DMS53 treated with DMSO at 0.1 percent for 48 hours (cell line): Measurements from ENCODE around the gene CHMP3.
"Not testable (repeated sequence)": the region's sequence is repeated elsewhere in the genome, so short reads cannot be mapped to it uniquely, and the experiment has no call there.

Experiments used
- DNase-seq: peaks from one replicate; lab custom pipeline; 2025; ENCODE audit not compliant: unreplicated experiment; lab: John Stamatoyannopoulos, UW

Gene CHMP3

GRCh38 chr2:86549963-86550725, 13.1 kb downstream of the CHMP3 start:
- not testable (repeated sequence) for DNase-seq

- DNase-seq: not testable (repeated sequence)
These were observed 13.8 kb downstream of the CHMP3 start for GRCh38 chr2:86549440-86549839.

GRCh38 chr2:86548913-86549396, 14.3 kb downstream of the CHMP3 start:
- not testable (repeated sequence) for DNase-seq

- DNase-seq: not testable (repeated sequence)
These were observed 14.9 kb downstream of the CHMP3 start for GRCh38 chr2:86548165-86548912.

- DNase-seq: not testable (repeated sequence)
These were observed 17.8 kb downstream of the CHMP3 start for GRCh38 chr2:86545296-86545924.

GRCh38 chr2:86544278-86545099, 18.8 kb downstream of the CHMP3 start:
- not testable (repeated sequence) for DNase-seq

GRCh38 chr2:86543793-86544192, 19.4 kb downstream of the CHMP3 start:
- DNase-seq: no peak

- no peak for DNase-seq
These were observed 19.9 kb downstream of the CHMP3 start for GRCh38 chr2:86543335-86543734.

- no peak for DNase-seq
These were observed 20.4 kb downstream of the CHMP3 start for GRCh38 chr2:86542814-86543213.

- DNase-seq: no peak
These were observed 21.9 kb downstream of the CHMP3 start for GRCh38 chr2:86541334-86541733.

- DNase-seq: no peak
These were observed 29.7 kb downstream of the CHMP3 start for GRCh38 chr2:86533589-86533988.

GRCh38 chr2:86525421-86526340, 37.6 kb downstream of the CHMP3 start:
- DNase-seq: no peak

GRCh38 chr2:86523491-86523890, 39.8 kb downstream of the CHMP3 start:
- no peak for DNase-seq

- DNase-seq: no peak
These were observed 40.5 kb downstream of the CHMP3 start for GRCh38 chr2:86522711-86523110.

GRCh38 chr2:86521922-86522321, 41.3 kb downstream of the CHMP3 start:
- no peak for DNase-seq

- DNase-seq: no peak
These were observed 43.1 kb downstream of the CHMP3 start for GRCh38 chr2:86520153-86520552.

GRCh38 chr2:86519349-86519748, 43.9 kb downstream of the CHMP3 start:
- DNase-seq: peak; percentile 12

GRCh38 chr2:86518481-86518880, 44.8 kb downstream of the CHMP3 start:
- DNase-seq: no peak

- no peak for DNase-seq
These were observed 49.1 kb downstream of the CHMP3 start for GRCh38 chr2:86513948-86514660.
